Activated CD8-positive, alpha-beta memory T cell treated with anti-CD3 and anti-CD28 coated beads, Interleukin-2, amount 50 U/mL, for 1 hour (primary cell): ENCODE data around the gene FAM110D.

Source experiments
- DNase-seq: peaks from one replicate; pipeline ENCODE4 v3.0.0-alpha.2; 2020; ENCODE audit errors: extremely low read depth

The FAM110D gene

GRCh38 chr1:26188477-26188876, 29.6 kb downstream of the FAM110D start:
- no peak for DNase-seq

- no peak for DNase-seq
Measured at GRCh38 chr1:26189331-26189730, 30.5 kb downstream of the FAM110D start.

GRCh38 chr1:26189751-26190275, 30.9 kb downstream of the FAM110D start:
- no peak for DNase-seq

GRCh38 chr1:26190373-26190987, 31.6 kb downstream of the FAM110D start, which contains the start of gene CATSPER4:
CATSPER4 (plus strand) TSS chr1:26190602; CDS start chr1:26190628, 26 bp downstream.
- DNase-seq, result no peak

- DNase-seq, result no peak
Measured at GRCh38 chr1:26191739-26192138, 32.9 kb downstream of the FAM110D start.

GRCh38 chr1:26195805-26196204, 36.9 kb downstream of the FAM110D start:
- DNase-seq, result no peak

GRCh38 chr1:26197301-26197700, 38.4 kb downstream of the FAM110D start:
- DNase-seq, result no peak

- no peak for DNase-seq
Measured at GRCh38 chr1:26197813-26198212, 38.9 kb downstream of the FAM110D start.

GRCh38 chr1:26200413-26200812, 41.5 kb downstream of the FAM110D start:
- no peak for DNase-seq

- no peak for DNase-seq
Measured at GRCh38 chr1:26203642-26204318, 44.9 kb downstream of the FAM110D start.

- DNase-seq, result no peak
Measured at GRCh38 chr1:26210147-26210870, 51.4 kb downstream of the FAM110D start.

GRCh38 chr1:26212726-26213125, 53.8 kb downstream of the FAM110D start:
- DNase-seq, result no peak

- no peak for DNase-seq
Measured at GRCh38 chr1:26213335-26213905, 54.5 kb downstream of the FAM110D start.
